Osteoblast (primary cell): ENCODE results near the gene ZNF441. TPM values are rescaled to one million over a fixed set of nuclear protein-coding genes. Genes with fewer than 3 reads are reported as not detected.
A peak's percentile ranks its signal among the peaks of the same experiment; 100 is the strongest.

ENCODE experiments used
- DNase-seq: peaks from one replicate; pipeline ENCODE4 v3.0.0; 2011; ENCODE audit warnings: low spot score, mixed read lengths; ENCODE audit not compliant: insufficient read length; ENCODE audit errors: missing footprints
- H2AFZ ChIP-seq: 2 replicates; pipeline ENCODE4 v1.6.0; 2011; ENCODE audit warnings: mild to moderate bottlenecking, low read length
- H3K27ac ChIP-seq: 2 replicates; pipeline ENCODE4 v1.5.1; 2011; ENCODE audit warnings: mild to moderate bottlenecking, low read depth, low read length, moderate library complexity
- H3K27me3 ChIP-seq: 2 replicates; pipeline ENCODE4 v1.6.0; 2012; ENCODE audit warnings: mild to moderate bottlenecking, control low read depth, inconsistent platforms, low read length, moderate library complexity; ENCODE audit not compliant: insufficient read depth
- H3K36me3 ChIP-seq: 2 replicates; pipeline ENCODE4 v1.5.1; 2011; ENCODE audit warnings: mild to moderate bottlenecking, low read length, control low read depth, moderate library complexity; ENCODE audit not compliant: insufficient read depth
- H3K4me1 ChIP-seq: 2 replicates; pipeline ENCODE4 v1.5.1; 2011; ENCODE audit warnings: mild to moderate bottlenecking, low read length, control low read depth, moderate library complexity; ENCODE audit not compliant: insufficient read depth
- H3K4me2 ChIP-seq: 2 replicates; pipeline ENCODE4 v1.6.0; 2011; ENCODE audit warnings: mild to moderate bottlenecking, low read length; ENCODE audit not compliant: insufficient read depth
- H3K4me3 ChIP-seq: fragments of 200-600 bp; sonication (generic); 3 replicates; pipeline ENCODE4 v1.5.1; 2012; ENCODE audit warnings: mild to moderate bottlenecking, low read length, inconsistent platforms; ENCODE audit not compliant: insufficient read depth
- H3K79me2 ChIP-seq: 2 replicates; pipeline ENCODE4 v1.6.0; 2012; ENCODE audit warnings: mild to moderate bottlenecking, low read length, control low read depth, inconsistent platforms; ENCODE audit not compliant: insufficient read depth
- H3K9me3 ChIP-seq: 2 replicates; pipeline ENCODE4 v1.5.1; 2011; ENCODE audit warnings: low read depth, low read length, control low read depth
- H4K20me1 ChIP-seq: 2 replicates; pipeline ENCODE4 v1.6.0; 2012; ENCODE audit warnings: mild to moderate bottlenecking, low read length, control low read depth; ENCODE audit not compliant: insufficient read depth
- CTCF ChIP-seq: IDR thresholded peaks from 2 replicates; pipeline ENCODE4 v1.5.1; 2011; ENCODE audit warnings: mild to moderate bottlenecking, low read depth, low read length, moderate library complexity; ENCODE audit errors: extremely low read depth
- total RNA-seq: library from RNA; depleted of rRNA; stranded (reverse); fragments of >200 nt; gene quantifications from 2 replicates; pipeline ENCODE4 v1.2.3, GENCODE V29; 2012

ZNF441 gene
- 11.6 and 13.3 TPM in 2 replicates for total RNA-seq

- Histone ChIP-seq H3K9me3 (no peaks in the 10 kb centered on the region), H3K27ac (peak within 1 kb of the TSS; percentile 76), H3K79me2 (peaks cover 37% of the 10 kb centered on the region), H4K20me1 (peaks cover 4% of the 10 kb centered on the region), H3K4me1 (peaks cover 10% of the 10 kb centered on the region), H3K4me3 (peak within 1 kb of the TSS; percentile 83), H3K27me3 (no peaks in the 10 kb centered on the region), H3K36me3 (peaks cover 4% of the 10 kb centered on the region), H3K4me2 (peak within 1 kb of the TSS; percentile 94), H2AFZ (peak within 1 kb of the TSS; percentile 100)
- DNase-seq: peak; percentile 97
- no peak for TF ChIP-seq CTCF
These were observed at the start of gene ZNF441 for GRCh38 chr19:11766597-11767591. ZNF441 (plus strand) TSS chr19:11767000; CDS start chr19:11767194, 194 bp downstream.

- no peak for TF ChIP-seq CTCF
- no peaks in the 10 kb centered on the region for H3K27me3 ChIP-seq
- no peaks in the 10 kb centered on the region for H4K20me1 ChIP-seq
- no peak overlapping the region for H3K4me2 ChIP-seq
- peaks cover 4% of the 10 kb centered on the region for H3K79me2 ChIP-seq
- H3K4me3 ChIP-seq: no peak overlapping the region
- no peak overlapping the region for H3K27ac ChIP-seq
- no peak overlapping the region for H2AFZ ChIP-seq
- peaks cover 44% of the 10 kb centered on the region for H3K36me3 ChIP-seq
- DNase-seq: no peak
- peaks cover 51% of the 10 kb centered on the region for H3K9me3 ChIP-seq
- no peaks in the 10 kb centered on the region for H3K4me1 ChIP-seq
These were observed 45.1 kb upstream of the ZNF441 start for GRCh38 chr19:11721681-11722080.

- Histone ChIP-seq H2AFZ (no peak overlapping the region), H3K4me1 (no peaks in the 10 kb centered on the region), H4K20me1 (no peaks in the 10 kb centered on the region), H3K27me3 (no peaks in the 10 kb centered on the region), H3K27ac (no peak overlapping the region), H3K4me3 (no peak overlapping the region), H3K36me3 (peaks cover 44% of the 10 kb centered on the region), H3K79me2 (peaks cover 5% of the 10 kb centered on the region), H3K4me2 (no peak overlapping the region), H3K9me3 (peaks cover 51% of the 10 kb centered on the region)
- no peak for DNase-seq
- no peak for TF ChIP-seq CTCF
These were observed 44.4 kb upstream of the ZNF441 start for GRCh38 chr19:11722414-11722813.

- H2AFZ ChIP-seq: no peak overlapping the region
- H3K4me2 ChIP-seq: no peak overlapping the region
- DNase-seq: no peak
- H3K27me3 ChIP-seq: no peaks in the 10 kb centered on the region
- TF ChIP-seq CTCF: no peak
- peaks cover 11% of the 10 kb centered on the region for H3K36me3 ChIP-seq
- peaks cover 10% of the 10 kb centered on the region for H3K9me3 ChIP-seq
- no peak overlapping the region for H3K4me3 ChIP-seq
- H3K79me2 ChIP-seq: peaks cover 38% of the 10 kb centered on the region
- no peak overlapping the region for H3K27ac ChIP-seq
- no peaks in the 10 kb centered on the region for H3K4me1 ChIP-seq
- H4K20me1 ChIP-seq: no peaks in the 10 kb centered on the region
These were observed 37.2 kb upstream of the ZNF441 start for GRCh38 chr19:11729586-11729985.
